ENCODE results near the gene FBP2. TPM values are rescaled to one million over a fixed set of nuclear protein-coding genes. Genes with fewer than 3 reads are reported as not detected.

FBP2 gene
- total and polyA plus RNA-seq, 2 of the 4 experiments (the other 2 are of a cell fraction) = not detected

DNA sequence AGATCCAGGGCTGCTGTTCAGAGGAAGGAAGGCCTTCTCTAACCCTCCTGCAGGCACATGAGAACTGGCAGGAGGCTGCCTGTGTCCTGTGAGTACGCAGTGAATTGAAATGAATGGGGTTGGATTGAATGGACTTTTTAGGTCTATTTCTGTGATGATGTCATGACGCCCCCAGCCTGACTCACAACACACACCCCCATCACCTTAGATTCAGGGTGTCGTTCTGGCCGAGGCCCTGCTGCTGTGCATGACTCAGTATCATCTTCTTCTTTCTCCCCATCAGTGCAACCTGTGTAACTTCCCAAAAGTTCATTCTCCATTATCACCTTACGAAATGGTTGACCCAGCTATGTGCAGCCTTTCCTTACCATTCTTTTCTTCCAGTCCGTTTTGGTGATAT is 33.4 kb downstream of the FBP2 start:
- ChIA-PET POLR2A (ENCODE audit: unreplicated experiment) (no interaction called here), CTCF (no interaction called here)
- Histone ChIP-seq H3K9me1 (ENCODE audit: insufficient read depth, low read length) (no peaks in the 10 kb centered on the region), H3K23ac (ENCODE audit: low read depth, low read length) (no peak overlapping the region), H3K9me3 (ENCODE audit: control insufficient read depth, insufficient read depth, low read length) (no peaks in the 10 kb centered on the region), H2BK20ac (ENCODE audit: low read depth, low read length) (no peak overlapping the region), H3K79me1 (ENCODE audit: low read depth in 1 of 2, low read length in 2 of 2) (no peaks in the 10 kb centered on the region), H3K14ac (replicated peaks; ENCODE audit: low read depth, low read length) (no peak overlapping the region), H4K91ac (ENCODE audit: insufficient read depth, low read depth, low read length) (no peak overlapping the region), H2BK5ac (ENCODE audit: low read depth, low read length, poor library complexity, severe bottlenecking) (no peak overlapping the region), H3K27ac (ENCODE audit: insufficient read depth, low read length) (no peak overlapping the region), H2AFZ (replicated peaks; ENCODE audit: low read length, poor library complexity) (no peak overlapping the region), H4K5ac (ENCODE audit: low read depth, low read length) (no peak overlapping the region), H2AK9ac (replicated peaks; ENCODE audit: low read depth, low read length, poor library complexity) (no peak overlapping the region), H3K18ac (ENCODE audit: low read depth, low read length) (no peak overlapping the region), H3K4me3 (ENCODE audit: insufficient read depth, low read depth, low read length) (no peak overlapping the region), H3K27me3 (ENCODE audit: control insufficient read depth, insufficient read depth, low read length) (no peaks in the 10 kb centered on the region), H3K4me1 (ENCODE audit: control insufficient read depth, insufficient read depth, low read length) (no peaks in the 10 kb centered on the region), H4K8ac (ENCODE audit: low read depth in 2 of 2, low read length in 2 of 2) (no peak overlapping the region), H2BK120ac (ENCODE audit: low read depth, low read length) (no peak overlapping the region), H3K9ac (ENCODE audit: low read depth, low read length) (no peak overlapping the region), H2BK15ac (ENCODE audit: low read depth, low read length) (no peak overlapping the region), H3K36me3 (ENCODE audit: control insufficient read depth, insufficient read depth, low read length) (no peaks in the 10 kb centered on the region), H3K4ac (ENCODE audit: low read depth, low read length) (no peak overlapping the region), H4K20me1 (ENCODE audit: insufficient read depth, low read length) (no peaks in the 10 kb centered on the region), H2AK5ac (ENCODE audit: low read depth, low read length) (no peak overlapping the region), H3K56ac (ENCODE audit: extremely low read depth, insufficient read depth, low read length) (no peak overlapping the region), H3K4me2 (ENCODE audit: low read depth, low read length) (no peak overlapping the region)
- in situ Hi-C loops (cut with MboI; ENCODE audit: low sequenced_read_pairs) (no loop called here), dilution Hi-C loops (cut with HindIII; ENCODE audit: low sequenced_read_pairs, unreplicated experiment) (no loop called here), intact Hi-C loops (cut with micrococcal nuclease) (loop anchor here (10.0 kb wide), 1 partner anchor 55 kb away; no protein-coding TSS in a partner anchor)
- WGBS, 2 experiments (ENCODE audit: extremely low coverage in 2 of 2, insufficient read length in 1 of 2) = no CpG with 5 or more reads among the region's 6 CpGs
- TF ChIP-seq RFX5 (IDR thresholded peaks at IDR 0.05; ENCODE audit: low read depth, low read length) (no peak), MXI1 (IDR thresholded peaks at IDR 0.05; ENCODE audit: borderline replicate concordance, low read depth, low read length) (no peak), RCOR1 (IDR thresholded peaks at IDR 0.05; ENCODE audit: insufficient replicate concordance, low read length) (no peak), MAFK (IDR thresholded peaks at IDR 0.05; ENCODE audit: low read depth, low read length) (no peak), CHD1 (IDR thresholded peaks at IDR 0.05; ENCODE audit: low read depth, low read length) (no peak), BHLHE40 (IDR thresholded peaks at IDR 0.05; ENCODE audit: low read depth, low read length) (no peak), NFE2L2 (IDR thresholded peaks at IDR 0.05; ENCODE audit: low read depth, low read length) (no peak), SMC3 (IDR thresholded peaks at IDR 0.05; ENCODE audit: low read depth, low read length) (no peak), CEBPB (IDR thresholded peaks at IDR 0.05; ENCODE audit: low read depth, low read length) (no peak), POLR2A (IDR thresholded peaks at IDR 0.05; ENCODE audit: low read depth, low read length) (no peak), FOS (IDR thresholded peaks at IDR 0.05; ENCODE audit: low read depth, low read length) (no peak), MAZ (IDR thresholded peaks at IDR 0.05; ENCODE audit: borderline replicate concordance, low read depth, low read length) (no peak), RAD21 (IDR thresholded peaks at IDR 0.05; ENCODE audit: low read length) (no peak)
- TF ChIP-seq, protein P1, sequence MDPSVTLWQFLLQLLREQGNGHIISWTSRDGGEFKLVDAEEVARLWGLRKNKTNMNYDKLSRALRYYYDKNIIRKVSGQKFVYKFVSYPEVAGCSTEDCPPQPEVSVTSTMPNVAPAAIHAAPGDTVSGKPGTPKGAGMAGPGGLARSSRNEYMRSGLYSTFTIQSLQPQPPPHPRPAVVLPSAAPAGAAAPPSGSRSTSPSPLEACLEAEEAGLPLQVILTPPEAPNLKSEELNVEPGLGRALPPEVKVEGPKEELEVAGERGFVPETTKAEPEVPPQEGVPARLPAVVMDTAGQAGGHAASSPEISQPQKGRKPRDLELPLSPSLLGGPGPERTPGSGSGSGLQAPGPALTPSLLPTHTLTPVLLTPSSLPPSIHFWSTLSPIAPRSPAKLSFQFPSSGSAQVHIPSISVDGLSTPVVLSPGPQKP (IDR thresholded peaks at IDR 0.05; ENCODE audit: borderline replicate concordance, low read depth, low read length) = no peak
- TF ChIP-seq, protein P2, sequence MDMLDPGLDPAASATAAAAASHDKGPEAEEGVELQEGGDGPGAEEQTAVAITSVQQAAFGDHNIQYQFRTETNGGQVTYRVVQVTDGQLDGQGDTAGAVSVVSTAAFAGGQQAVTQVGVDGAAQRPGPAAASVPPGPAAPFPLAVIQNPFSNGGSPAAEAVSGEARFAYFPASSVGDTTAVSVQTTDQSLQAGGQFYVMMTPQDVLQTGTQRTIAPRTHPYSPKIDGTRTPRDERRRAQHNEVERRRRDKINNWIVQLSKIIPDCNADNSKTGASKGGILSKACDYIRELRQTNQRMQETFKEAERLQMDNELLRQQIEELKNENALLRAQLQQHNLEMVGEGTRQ (IDR thresholded peaks at IDR 0.05; ENCODE audit: low read depth, low read length) = no peak
- TF ChIP-seq, protein P3, sequence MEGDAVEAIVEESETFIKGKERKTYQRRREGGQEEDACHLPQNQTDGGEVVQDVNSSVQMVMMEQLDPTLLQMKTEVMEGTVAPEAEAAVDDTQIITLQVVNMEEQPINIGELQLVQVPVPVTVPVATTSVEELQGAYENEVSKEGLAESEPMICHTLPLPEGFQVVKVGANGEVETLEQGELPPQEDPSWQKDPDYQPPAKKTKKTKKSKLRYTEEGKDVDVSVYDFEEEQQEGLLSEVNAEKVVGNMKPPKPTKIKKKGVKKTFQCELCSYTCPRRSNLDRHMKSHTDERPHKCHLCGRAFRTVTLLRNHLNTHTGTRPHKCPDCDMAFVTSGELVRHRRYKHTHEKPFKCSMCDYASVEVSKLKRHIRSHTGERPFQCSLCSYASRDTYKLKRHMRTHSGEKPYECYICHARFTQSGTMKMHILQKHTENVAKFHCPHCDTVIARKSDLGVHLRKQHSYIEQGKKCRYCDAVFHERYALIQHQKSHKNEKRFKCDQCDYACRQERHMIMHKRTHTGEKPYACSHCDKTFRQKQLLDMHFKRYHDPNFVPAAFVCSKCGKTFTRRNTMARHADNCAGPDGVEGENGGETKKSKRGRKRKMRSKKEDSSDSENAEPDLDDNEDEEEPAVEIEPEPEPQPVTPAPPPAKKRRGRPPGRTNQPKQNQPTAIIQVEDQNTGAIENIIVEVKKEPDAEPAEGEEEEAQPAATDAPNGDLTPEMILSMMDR (conservative IDR thresholded peaks at IDR 0.05; ENCODE audit: low read depth, low read length) = no peak
- no peak for DNase-seq
- no TSS peak for BruUV-seq (replicated peaks)
- ATAC-seq (ENCODE audit: low read depth) = no peak

Measured in IMR-90 (cell line).